GM19099 (cell line): ENCODE data around the gene IL17C.

Source experiments
- POLR2A ChIP-seq: IDR thresholded peaks from 3 replicates; pipeline ENCODE4 v1.6.1; 2011; ENCODE audit warnings: low read depth; ENCODE audit not compliant: insufficient read length; ENCODE audit errors: extremely low read depth

Gene IL17C

GRCh38 chr16:88655053-88655732 is 16.8 kb downstream of the IL17C start:
- TF ChIP-seq POLR2A: no peak

- TF ChIP-seq POLR2A: no peak
Observed at GRCh38 chr16:88655733-88656281, 17.4 kb downstream of the IL17C start.

GRCh38 chr16:88656291-88656980 is 18.1 kb downstream of the IL17C start:
- no peak for TF ChIP-seq POLR2A

- no peak for TF ChIP-seq POLR2A
Observed at GRCh38 chr16:88657371-88657770, 19.0 kb downstream of the IL17C start.

GRCh38 chr16:88658714-88659113 is 20.3 kb downstream of the IL17C start:
- TF ChIP-seq POLR2A: no peak

GRCh38 chr16:88659160-88659559 is 20.8 kb downstream of the IL17C start:
- no peak for TF ChIP-seq POLR2A

- no peak for TF ChIP-seq POLR2A
Observed at GRCh38 chr16:88661468-88661867, 23.1 kb downstream of the IL17C start.

GRCh38 chr16:88662222-88662842 is 24.0 kb downstream of the IL17C start:
- no peak for TF ChIP-seq POLR2A

- peak; percentile 88 for TF ChIP-seq POLR2A
Observed at GRCh38 chr16:88662843-88663606, 24.7 kb downstream of the IL17C start, which contains the start of gene MVD. Gene MVD (minus strand): TSS chr16:88663091. CDS start chr16:88663080, 11 bp downstream.

- no peak for TF ChIP-seq POLR2A
Observed at GRCh38 chr16:88665148-88665547, 26.8 kb downstream of the IL17C start.

GRCh38 chr16:88665570-88665969 is 27.2 kb downstream of the IL17C start:
- TF ChIP-seq POLR2A: no peak

GRCh38 chr16:88667461-88667860 is 29.1 kb downstream of the IL17C start:
- TF ChIP-seq POLR2A: no peak

- TF ChIP-seq POLR2A: no peak
Observed at GRCh38 chr16:88669980-88670379, 31.6 kb downstream of the IL17C start.

GRCh38 chr16:88671806-88672205 is 33.4 kb downstream of the IL17C start:
- no peak for TF ChIP-seq POLR2A

- no peak for TF ChIP-seq POLR2A
Observed at GRCh38 chr16:88672776-88673175, 34.4 kb downstream of the IL17C start.
